ENCODE results near the gene MRAS. TPM values are rescaled to one million over a fixed set of nuclear protein-coding genes. Genes with fewer than 3 reads are reported as not detected.

Gene MRAS
- polyA plus RNA-seq, 1 donor (not counting 4 experiments of a cell fraction or from before 2014, with no cell fraction given): 7.7 TPM

GRCh38 chr3:138355071-138355470, 6.7 kb downstream of the MRAS start:
- DNase-seq (ENCODE audit: low read depth, low spot score) (no peak), FAIRE-seq (no peak)
- no peak overlapping the region for H3K27ac ChIP-seq (ENCODE audit: control insufficient read depth, insufficient read depth, low read length)
- TF ChIP-seq EZH2 (IDR thresholded peaks at IDR 0.05; ENCODE audit: low read length) (no peak), CTCF (optimal IDR thresholded peaks at IDR 0.05 in 1 of 3, IDR thresholded peaks at IDR 0.05 in 1 of 3, conservative IDR thresholded peaks at IDR 0.05 in 1 of 3; ENCODE audit: extremely low read depth in 1 of 3, insufficient read depth in 2 of 3, low read length in 3 of 3) (no peak)
- H3K4me2 ChIP-seq (ENCODE audit: control insufficient read depth, extremely low read depth, insufficient read depth, low read depth, low read length): no peak overlapping the region
- H3K36me3 ChIP-seq (ENCODE audit: control insufficient read depth in 2 of 2, extremely low read depth in 1 of 2, insufficient read depth in 2 of 2, low read length in 2 of 2): no peaks in the 10 kb centered on the region
- no peaks in the 10 kb centered on the region for H4K20me1 ChIP-seq (ENCODE audit: control insufficient read depth, extremely low read depth, insufficient read depth, low read length)
- H3K4me3 ChIP-seq (ENCODE audit: control insufficient read depth in 2 of 3, extremely low read depth in 1 of 3, insufficient read depth in 2 of 3, low read depth in 1 of 3, low read length in 3 of 3): no peak overlapping the region
- no peaks in the 10 kb centered on the region for H3K27me3 ChIP-seq (ENCODE audit: control insufficient read depth, extremely low read depth, insufficient read depth, low read length)
- peaks cover 3% of the 10 kb centered on the region for H3K4me1 ChIP-seq (ENCODE audit: control insufficient read depth, extremely low read depth, insufficient read depth, low read length)
- no peak overlapping the region for H3K9ac ChIP-seq (ENCODE audit: control insufficient read depth, extremely low read depth, insufficient read depth, low read length)
- dilution Hi-C loops (cut with MboI; ENCODE audit: extremely low pct_ligation_motif_present, low sequenced_read_pairs): no loop called here
- H3K9me1 ChIP-seq (ENCODE audit: control insufficient read depth, extremely low read depth, insufficient read depth, low read length): no peaks in the 10 kb centered on the region
- no peaks in the 10 kb centered on the region for H3K79me2 ChIP-seq (ENCODE audit: control insufficient read depth, insufficient read depth, low read length)
- H2AFZ ChIP-seq (ENCODE audit: control insufficient read depth, low read length): no peak overlapping the region
- H3K9me3 ChIP-seq (ENCODE audit: control insufficient read depth, low read depth, low read length): no peaks in the 10 kb centered on the region

DNA sequence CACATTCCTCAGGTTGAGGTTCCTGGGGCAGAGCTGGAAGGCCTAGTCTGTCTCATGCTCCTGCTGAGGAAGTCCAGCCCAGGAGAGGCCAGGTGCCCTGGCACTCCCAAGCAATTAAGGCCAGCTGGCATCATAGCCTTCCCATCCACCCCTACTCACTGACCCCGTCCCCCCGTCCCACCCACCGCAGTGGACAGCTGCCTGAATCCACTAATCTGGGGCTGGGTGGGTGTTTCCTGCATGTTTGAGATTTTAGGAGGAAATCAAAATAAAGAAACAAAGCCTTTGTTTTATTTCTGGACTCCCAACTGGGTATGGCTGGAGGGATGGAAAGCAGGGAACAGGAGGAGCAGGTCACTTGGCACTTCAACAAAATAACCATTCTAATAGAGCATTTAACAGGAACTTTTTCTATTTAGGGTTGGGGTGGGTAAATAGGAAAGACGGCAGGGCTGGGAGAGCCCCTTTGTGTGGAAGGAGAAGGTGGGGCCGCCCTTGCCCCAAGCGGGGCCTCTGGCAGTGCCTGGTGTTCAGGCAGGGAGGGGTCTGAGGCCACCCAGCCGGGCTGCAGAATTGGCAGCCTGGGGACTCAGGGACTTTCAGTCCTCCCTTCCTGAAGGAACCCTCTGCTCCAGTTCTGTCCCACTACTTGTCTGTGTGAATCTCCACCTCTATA, 8.5 kb downstream of the MRAS start:
- DNase-seq (ENCODE audit: low read depth, low spot score): no peak
- no peak overlapping the region for H3K9ac ChIP-seq (ENCODE audit: control insufficient read depth, extremely low read depth, insufficient read depth, low read length)
- no peak overlapping the region for H2AFZ ChIP-seq (ENCODE audit: control insufficient read depth, low read length)
- no peak overlapping the region for H3K27ac ChIP-seq (ENCODE audit: control insufficient read depth, insufficient read depth, low read length)
- H3K27me3 ChIP-seq (ENCODE audit: control insufficient read depth, extremely low read depth, insufficient read depth, low read length): no peaks in the 10 kb centered on the region
- peaks cover 3% of the 10 kb centered on the region for H3K4me1 ChIP-seq (ENCODE audit: control insufficient read depth, extremely low read depth, insufficient read depth, low read length)
- H3K36me3 ChIP-seq (ENCODE audit: control insufficient read depth in 2 of 2, extremely low read depth in 1 of 2, insufficient read depth in 2 of 2, low read length in 2 of 2): no peaks in the 10 kb centered on the region
- H4K20me1 ChIP-seq (ENCODE audit: control insufficient read depth, extremely low read depth, insufficient read depth, low read length): no peaks in the 10 kb centered on the region
- H3K4me3 ChIP-seq (ENCODE audit: control insufficient read depth in 2 of 3, extremely low read depth in 1 of 3, insufficient read depth in 2 of 3, low read depth in 1 of 3, low read length in 3 of 3): no peak overlapping the region
- no peaks in the 10 kb centered on the region for H3K79me2 ChIP-seq (ENCODE audit: control insufficient read depth, insufficient read depth, low read length)
- no peak for TF ChIP-seq EZH2 (IDR thresholded peaks at IDR 0.05; ENCODE audit: low read length)
- no peak for TF ChIP-seq CTCF (optimal IDR thresholded peaks at IDR 0.05 in 1 of 3, IDR thresholded peaks at IDR 0.05 in 1 of 3, conservative IDR thresholded peaks at IDR 0.05 in 1 of 3; ENCODE audit: extremely low read depth in 1 of 3, insufficient read depth in 2 of 3, low read length in 3 of 3)
- FAIRE-seq: no peak
- no peak overlapping the region for H3K4me2 ChIP-seq (ENCODE audit: control insufficient read depth, extremely low read depth, insufficient read depth, low read depth, low read length)
- no peaks in the 10 kb centered on the region for H3K9me3 ChIP-seq (ENCODE audit: control insufficient read depth, low read depth, low read length)
- dilution Hi-C loops (cut with MboI; ENCODE audit: extremely low pct_ligation_motif_present, low sequenced_read_pairs): no loop called here
- H3K9me1 ChIP-seq (ENCODE audit: control insufficient read depth, extremely low read depth, insufficient read depth, low read length): no peaks in the 10 kb centered on the region
